HK-2 (cell line): ENCODE results near the gene C2CD4A.

Experiments
- DNase-seq: peaks from one replicate; pipeline ENCODE4 v3.0.0-alpha.2; 2018; ENCODE audit not compliant: unreplicated experiment

C2CD4A gene

GRCh38 chr15:62103431-62103830 lies 36.7 kb downstream of the C2CD4A start:
- no peak for DNase-seq

- no peak for DNase-seq
Measured at GRCh38 chr15:62104401-62104800, 37.6 kb downstream of the C2CD4A start.

GRCh38 chr15:62104846-62105245 lies 38.1 kb downstream of the C2CD4A start:
- no peak for DNase-seq

- no peak for DNase-seq
Measured at GRCh38 chr15:62105266-62105665, 38.5 kb downstream of the C2CD4A start.

GRCh38 chr15:62106096-62106495 lies 39.3 kb downstream of the C2CD4A start:
- DNase-seq = no peak

- DNase-seq = no peak
Measured at GRCh38 chr15:62107571-62108121, 40.9 kb downstream of the C2CD4A start.

GRCh38 chr15:62108411-62108810 lies 41.6 kb downstream of the C2CD4A start:
- DNase-seq = no peak

- no peak for DNase-seq
Measured at GRCh38 chr15:62109437-62109836, 42.7 kb downstream of the C2CD4A start.

GRCh38 chr15:62109982-62110851 lies 43.4 kb downstream of the C2CD4A start:
- no peak for DNase-seq

GRCh38 chr15:62112081-62112480 lies 45.3 kb downstream of the C2CD4A start:
- DNase-seq = no peak

- peak; percentile 49 for DNase-seq
Measured at GRCh38 chr15:62112616-62113593, 46.1 kb downstream of the C2CD4A start.

- no peak for DNase-seq
Measured at GRCh38 chr15:62115847-62116246, 49.1 kb downstream of the C2CD4A start.

GRCh38 chr15:62118520-62119226 lies 51.9 kb downstream of the C2CD4A start:
- no peak for DNase-seq

- peak; percentile 16 for DNase-seq
Measured at GRCh38 chr15:62119227-62119864, 52.6 kb downstream of the C2CD4A start.

- no peak for DNase-seq
Measured at GRCh38 chr15:62119874-62120273, 53.1 kb downstream of the C2CD4A start.
